Upper lobe of left lung (tissue), 6 donors: ENCODE results near the gene NUDT3. TPM values are rescaled to one million over a fixed set of nuclear protein-coding genes. Genes with fewer than 3 reads are reported as not detected.
"Not testable (repeated sequence)": the region's sequence is repeated elsewhere in the genome, so short reads cannot be mapped to it uniquely, and the experiment has no call there.

ENCODE experiments used
- ATAC-seq, 2 donors: fragments of 200-7000 bp; cut with Tn5 transposase; one replicate each; pipeline ENCODE4 v1.9.1; 2022; ENCODE audit warnings: mild to moderate bottlenecking in 2 of 2, moderate library complexity in 2 of 2; ENCODE audit not compliant: low FRiP score in 2 of 2
- DNase-seq, 2 donors: peaks; one replicate each; pipeline ENCODE4 v3.0.0-alpha.2; 2019 to 2020
- H3K27ac ChIP-seq, 4 donors: fragments of 200-600 bp; sonication (generic); one replicate each; pipeline ENCODE4 v1.5.1; 2016 to 2019
- H3K27me3 ChIP-seq, 4 donors: fragments of 200-600 bp; sonication (generic); one replicate each; pipeline ENCODE4 v1.5.1; 2017 to 2019
- H3K36me3 ChIP-seq, 4 donors: fragments of 200-600 bp; sonication (generic); one replicate each; pipeline ENCODE4 v1.5.1; 2016 to 2019
- H3K4me1 ChIP-seq, 4 donors: fragments of 200-600 bp; sonication (generic); one replicate each; pipeline ENCODE4 v1.5.1; 2018 to 2019
- H3K4me3 ChIP-seq, 4 donors: fragments of 200-600 bp; sonication (generic); one replicate each; pipeline ENCODE4 v1.5.1; 2017 to 2019; ENCODE audit warnings: mild to moderate bottlenecking in 2 of 4, moderate library complexity in 1 of 4
- H3K9me3 ChIP-seq, 4 donors: fragments of 200-600 bp; sonication (generic); one replicate each; pipeline ENCODE4 v1.5.1; 2018 to 2019
- EP300 ChIP-seq, 4 donors: sonication (generic); formaldehyde crosslinking; IDR thresholded peaks; one replicate each; pipeline ENCODE4 v1.5.1; 2017; ENCODE audit warnings: antibody characterized with exemption in 4 of 4, control low read depth in 2 of 4
- POLR2A ChIP-seq, 4 donors: fragments of 450-650 bp; IDR thresholded peaks; one replicate each; pipeline ENCODE4 v1.5.1; 2016 to 2017; ENCODE audit warnings: antibody characterized with exemption in 4 of 4, mild to moderate bottlenecking in 2 of 4
- POLR2AphosphoS5 ChIP-seq, 2 donors: sonication (generic); formaldehyde crosslinking; IDR thresholded peaks; one replicate each; pipeline ENCODE4 v1.5.1; 2017; ENCODE audit warnings: antibody characterized with exemption in 2 of 2
- WGBS, 2 donors: methylation state at CpG; one replicate each; pipeline ENCODE4 v1.1.5; 2017 to 2018; 5-methylcytosine and 5-hydroxymethylcytosine counted together
- total RNA-seq, 6 donors: library from RNA; depleted of rRNA in 4 of 6; stranded (reverse); fragments of >200 nt in 4 of 6; gene quantifications; one replicate each; pipeline versions ENCODE4 v1.1.0 to v1.2.1, GENCODE V29; 2016 to 2021
- TF ChIP-seq, protein P1 (sequence below), 6 experiments: fragments of 450-650 bp in 4 of 6; fragments of 200-600 bp in 2 of 6; sonication (generic) in 2 of 6; IDR thresholded peaks; one replicate each; pipeline ENCODE4 v1.5.1; 2016 to 2019; ENCODE audit warnings: antibody characterized with exemption in 6 of 6
- donor health status: DM: no; HTN: no; CAD: no; lungs with moderate emphysema.
- donor health status: DM: no; HTN: yes; CAD: no; lungs with severe emphysema.

NUDT3 gene
- total RNA-seq, 6 donors from 2014 or later, result 15.1 to 32.7 (median 26.0) TPM

DNA sequence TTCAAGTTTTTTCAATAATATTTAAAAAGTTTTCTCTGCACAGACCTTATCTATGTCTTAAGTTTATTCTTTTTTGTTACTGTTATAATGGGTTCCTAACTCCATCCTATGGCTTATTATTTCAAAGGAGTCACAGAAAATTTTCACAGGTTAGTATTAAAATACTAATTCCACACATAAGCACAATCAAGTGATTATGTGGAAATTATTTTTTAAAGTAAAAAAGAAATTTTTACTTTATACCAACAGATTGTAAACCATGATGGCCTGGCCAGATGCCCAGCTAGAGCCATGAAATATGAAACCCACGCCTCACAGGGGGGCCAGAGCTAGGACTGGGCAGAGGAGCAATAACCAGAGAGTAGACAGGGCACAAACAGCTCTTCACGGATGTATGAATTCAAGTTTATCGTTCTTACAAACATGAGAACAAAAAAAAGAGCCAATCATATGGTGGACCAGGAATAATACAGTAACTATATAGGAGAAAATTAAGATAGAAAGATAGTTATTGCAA lies 34.0 kb downstream of the NUDT3 start:
- TF ChIP-seq EP300 (IDR thresholded peaks at IDR 0.05) (no peak), POLR2A (IDR thresholded peaks at IDR 0.05) (no peak), POLR2AphosphoS5 (IDR thresholded peaks at IDR 0.05) (no peak)
- TF ChIP-seq, protein P1, sequence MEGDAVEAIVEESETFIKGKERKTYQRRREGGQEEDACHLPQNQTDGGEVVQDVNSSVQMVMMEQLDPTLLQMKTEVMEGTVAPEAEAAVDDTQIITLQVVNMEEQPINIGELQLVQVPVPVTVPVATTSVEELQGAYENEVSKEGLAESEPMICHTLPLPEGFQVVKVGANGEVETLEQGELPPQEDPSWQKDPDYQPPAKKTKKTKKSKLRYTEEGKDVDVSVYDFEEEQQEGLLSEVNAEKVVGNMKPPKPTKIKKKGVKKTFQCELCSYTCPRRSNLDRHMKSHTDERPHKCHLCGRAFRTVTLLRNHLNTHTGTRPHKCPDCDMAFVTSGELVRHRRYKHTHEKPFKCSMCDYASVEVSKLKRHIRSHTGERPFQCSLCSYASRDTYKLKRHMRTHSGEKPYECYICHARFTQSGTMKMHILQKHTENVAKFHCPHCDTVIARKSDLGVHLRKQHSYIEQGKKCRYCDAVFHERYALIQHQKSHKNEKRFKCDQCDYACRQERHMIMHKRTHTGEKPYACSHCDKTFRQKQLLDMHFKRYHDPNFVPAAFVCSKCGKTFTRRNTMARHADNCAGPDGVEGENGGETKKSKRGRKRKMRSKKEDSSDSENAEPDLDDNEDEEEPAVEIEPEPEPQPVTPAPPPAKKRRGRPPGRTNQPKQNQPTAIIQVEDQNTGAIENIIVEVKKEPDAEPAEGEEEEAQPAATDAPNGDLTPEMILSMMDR (IDR thresholded peaks at IDR 0.05), result no peak
- Histone ChIP-seq H3K27ac (no peak overlapping the region), H3K27me3 (no peaks in the 10 kb centered on the region), H3K4me1 (peaks cover 12 to 34% (median 18%) of the 10 kb centered on the region in 4 donors), H3K36me3 (no peaks in the 10 kb centered on the region), H3K4me3 (no peak overlapping the region), H3K9me3 (no peaks in the 10 kb centered on the region)
- DNase-seq (no peak), ATAC-seq (no peak)
- WGBS, 2 donors, result 47 to 58% methylated on average over 3 of the region's 3 CpGs

DNA sequence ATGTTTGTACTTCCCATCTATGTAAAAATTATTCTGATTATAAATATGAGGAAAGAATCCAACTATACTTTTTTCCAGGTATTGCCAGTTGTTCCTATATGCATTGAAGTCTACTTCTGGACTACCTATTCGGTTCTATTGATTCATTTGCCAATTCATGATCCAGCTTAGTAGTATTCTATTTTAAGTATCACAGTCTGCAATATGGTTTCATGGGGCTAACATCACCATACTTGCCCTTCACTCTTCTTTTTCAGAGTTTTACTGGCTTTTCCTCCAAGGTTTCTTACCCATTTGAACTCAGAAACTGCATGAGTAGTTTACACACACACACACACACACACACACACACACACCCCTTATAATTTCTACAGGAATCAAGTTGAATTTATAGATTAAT lies 34.5 kb downstream of the NUDT3 start:
- 76 to 88% methylated on average over 1 of the region's 1 CpG for WGBS, 2 donors
- Histone ChIP-seq H3K27me3 (no peaks in the 10 kb centered on the region), H3K27ac (no peak overlapping the region), H3K9me3 (no peaks in the 10 kb centered on the region), H3K4me3 (no peak overlapping the region), H3K4me1 (peaks cover 8 to 29% (median 14%) of the 10 kb centered on the region in 4 donors), H3K36me3 (no peaks in the 10 kb centered on the region)
- ATAC-seq (no peak), DNase-seq (no peak)
- no peak for TF ChIP-seq POLR2AphosphoS5 (IDR thresholded peaks at IDR 0.05)
- TF ChIP-seq, protein P1 (IDR thresholded peaks at IDR 0.05), result no peak
- no peak for TF ChIP-seq EP300 (IDR thresholded peaks at IDR 0.05)
- TF ChIP-seq POLR2A (IDR thresholded peaks at IDR 0.05), result no peak

DNA sequence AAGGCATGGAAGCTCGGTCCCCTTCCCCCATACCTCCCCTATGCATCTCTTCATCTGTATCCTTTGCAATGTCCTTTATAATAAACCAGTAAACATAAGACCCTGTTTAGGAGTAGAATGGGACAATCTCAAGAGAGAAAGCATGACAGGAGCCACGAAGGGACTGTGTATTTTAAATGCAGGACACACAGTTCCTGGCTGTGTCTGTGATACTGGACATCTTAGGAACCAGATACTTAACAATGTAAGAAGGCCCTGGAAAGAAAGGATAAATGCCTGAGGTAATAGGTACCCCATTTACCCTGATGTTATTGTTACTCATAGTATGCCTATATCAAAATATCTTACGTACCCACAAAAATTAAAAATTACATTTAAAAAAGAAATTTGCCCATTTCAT lies 36.6 kb downstream of the NUDT3 start:
- Histone ChIP-seq H3K9me3 (no peaks in the 10 kb centered on the region), H3K4me3 (no peak overlapping the region), H3K36me3 (no peaks in the 10 kb centered on the region), H3K27me3 (no peaks in the 10 kb centered on the region), H3K4me1 (peaks cover 12 to 30% (median 19%) of the 10 kb centered on the region in 4 donors), H3K27ac (no peak overlapping the region)
- DNase-seq (no peak), ATAC-seq (no peak)
- TF ChIP-seq, protein P1 (IDR thresholded peaks at IDR 0.05), result no peak
- no peak for TF ChIP-seq POLR2A (IDR thresholded peaks at IDR 0.05)
- TF ChIP-seq POLR2AphosphoS5 (IDR thresholded peaks at IDR 0.05), result no peak
- no peak for TF ChIP-seq EP300 (IDR thresholded peaks at IDR 0.05)
- WGBS, 2 donors, result 81 to 83% methylated on average over 3 of the region's 3 CpGs

DNA sequence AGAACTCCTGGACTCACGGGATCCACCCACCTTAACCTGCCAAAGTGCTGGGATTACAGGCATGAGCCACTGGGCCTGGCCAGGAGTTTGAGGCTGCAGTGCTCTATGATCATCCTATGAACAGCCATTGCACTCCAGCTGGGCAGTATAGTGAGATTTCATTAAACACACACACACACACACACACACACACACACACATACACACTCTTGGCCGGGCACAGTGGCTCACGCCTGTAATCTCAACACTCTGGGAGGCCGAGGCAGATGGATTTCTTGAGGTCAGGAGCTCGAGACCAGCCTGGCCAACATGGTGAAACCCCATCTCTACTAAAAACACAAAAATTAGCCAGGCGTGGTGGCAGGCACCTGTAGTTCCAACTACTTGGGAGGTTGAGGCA lies 38.2 kb downstream of the NUDT3 start:
- not testable (repeated sequence) for H3K9me3 ChIP-seq, H3K4me3 ChIP-seq, DNase-seq, ATAC-seq, H3K27me3 ChIP-seq, H3K27ac ChIP-seq, H3K36me3 ChIP-seq
- H3K4me1 ChIP-seq, result peaks cover 12 to 22% (median 20%) of the 10 kb centered on the region in 4 donors
- 94 to 100% methylated on average over 3 to 6 of the region's 6 CpGs for WGBS, 2 donors

DNA sequence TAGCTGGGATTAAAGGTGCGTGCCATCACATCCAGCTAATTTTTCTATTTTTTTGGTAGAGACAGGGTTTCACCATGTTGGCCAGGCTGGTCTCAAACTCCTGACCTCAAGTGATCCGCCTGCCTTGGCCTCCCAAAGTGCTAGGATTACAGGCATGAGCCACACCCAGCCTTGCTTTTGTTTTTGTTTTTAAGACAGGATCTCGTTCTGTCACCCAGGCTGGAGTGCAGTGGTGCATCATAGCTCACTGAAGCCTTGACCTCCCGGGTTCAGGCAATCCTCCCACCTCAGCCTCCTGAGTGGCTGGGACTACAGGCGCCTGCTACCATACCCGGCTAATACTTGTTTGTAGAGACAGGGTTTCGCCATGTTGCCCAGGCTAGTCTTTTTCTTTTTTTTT lies 38.9 kb downstream of the NUDT3 start:
- H3K4me1 ChIP-seq, result peaks cover 9 to 20% (median 18%) of the 10 kb centered on the region in 4 donors
- not testable (repeated sequence) for H3K36me3 ChIP-seq, ATAC-seq, DNase-seq, H3K4me3 ChIP-seq, H3K9me3 ChIP-seq, H3K27ac ChIP-seq, H3K27me3 ChIP-seq
- WGBS, 2 donors, result 85 to 88% methylated on average over 7 of the region's 7 CpGs

DNA sequence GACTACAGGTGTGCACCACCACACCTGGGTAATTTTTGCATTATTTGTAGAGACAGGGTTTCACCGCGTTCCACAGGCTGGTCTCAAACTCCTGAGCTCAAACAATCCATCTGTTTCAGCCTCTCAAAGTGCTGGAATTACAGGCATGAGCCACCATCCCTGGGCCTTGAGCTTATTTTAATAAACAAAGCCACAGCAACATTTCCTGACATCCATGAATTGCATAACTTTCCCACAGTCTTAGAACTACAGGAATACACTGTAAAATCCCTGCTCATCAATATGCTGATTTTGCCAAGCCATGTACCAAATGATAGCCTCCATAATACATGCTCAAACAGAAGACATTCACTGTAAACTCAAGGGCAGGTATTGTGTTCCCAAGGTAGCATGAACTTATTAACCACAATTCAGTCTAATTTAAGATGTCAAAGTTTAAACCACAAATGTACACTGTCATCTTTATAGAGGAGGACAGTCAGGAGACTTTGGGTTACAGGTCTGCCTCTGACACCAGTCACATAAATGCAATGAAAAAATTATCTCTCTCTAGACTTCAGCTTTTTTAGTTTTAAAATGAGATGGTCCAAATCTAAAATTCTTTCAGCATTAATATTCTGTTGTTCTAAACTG lies 40.0 kb downstream of the NUDT3 start:
- H3K27ac ChIP-seq, result no peak overlapping the region

More for the DNA sequence above, 40.0 kb downstream of the NUDT3 start:
- Histone ChIP-seq H3K4me1 (peaks cover 6 to 20% (median 18%) of the 10 kb centered on the region in 4 donors), H3K36me3 (no peaks in the 10 kb centered on the region), H3K27me3 (no peaks in the 10 kb centered on the region), H3K4me3 (no peak overlapping the region), H3K9me3 (no peaks in the 10 kb centered on the region)
- DNase-seq, result no peak
- ATAC-seq, result no peak
- WGBS, 2 donors, result 52 to 68% methylated on average over 2 of the region's 2 CpGs
- TF ChIP-seq, protein P1 (IDR thresholded peaks at IDR 0.05), result no peak
- no peak for TF ChIP-seq POLR2AphosphoS5 (IDR thresholded peaks at IDR 0.05)
- no peak for TF ChIP-seq EP300 (IDR thresholded peaks at IDR 0.05)
- no peak for TF ChIP-seq POLR2A (IDR thresholded peaks at IDR 0.05)
